ENCODE results near the gene DNAJC15. TPM values are rescaled to one million over a fixed set of nuclear protein-coding genes. Genes with fewer than 3 reads are reported as not detected.

The DNAJC15 gene
- total and polyA plus RNA-seq, 2 donors (not counting 1 experiment from before 2014, with no cell fraction given) = 18.5 to 34.6 TPM

DNA sequence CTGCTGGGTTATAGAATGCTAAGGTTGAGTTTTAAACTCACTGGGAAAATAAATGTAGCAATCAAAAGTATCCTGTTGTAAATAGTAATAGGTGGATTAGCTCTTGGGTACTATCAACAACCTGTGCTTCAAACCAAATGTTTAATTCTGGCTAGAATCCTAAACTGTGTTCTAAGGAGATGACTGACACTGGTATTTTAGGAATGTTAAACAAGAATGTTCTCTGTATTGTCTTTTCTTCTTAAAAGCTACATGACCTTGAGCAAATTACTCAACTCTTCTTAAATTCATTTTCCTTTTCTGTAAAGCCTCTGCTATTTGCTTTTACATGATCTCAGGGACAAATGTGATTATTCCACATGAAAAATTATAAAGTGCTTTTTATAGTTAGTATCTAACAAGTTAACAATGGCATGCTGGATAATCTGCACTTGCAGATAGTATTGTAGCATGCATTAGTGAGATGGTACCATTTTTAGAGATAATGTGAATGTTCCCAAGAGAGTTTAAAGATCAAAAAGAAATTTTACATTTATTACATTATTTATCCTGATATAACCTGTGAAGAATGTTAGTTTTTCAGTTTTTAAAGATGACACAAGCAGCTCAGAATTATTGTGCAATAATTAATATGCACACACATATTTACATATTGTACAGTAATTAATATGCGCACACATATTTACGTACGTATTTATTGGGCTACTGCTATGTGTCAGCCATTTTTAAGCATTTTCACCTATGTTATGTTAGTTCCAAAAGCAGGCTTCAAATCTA lies 17.7 kb upstream of the DNAJC15 start:
- Histone ChIP-seq H3K36me3 (ENCODE audit: control insufficient read depth, insufficient read depth, low read length) (no peaks in the 10 kb centered on the region), H3K27ac (ENCODE audit: insufficient read depth, low read length) (no peak overlapping the region), H3K4me1 (ENCODE audit: control insufficient read depth, extremely low read depth, insufficient read depth, low read length) (peaks cover 10% of the 10 kb centered on the region), H2AFZ (ENCODE audit: low read length) (no peak overlapping the region), H3K79me2 (ENCODE audit: control insufficient read depth, insufficient read depth, low read length) (no peaks in the 10 kb centered on the region), H4K20me1 (ENCODE audit: control insufficient read depth, extremely low read depth, insufficient read depth, low read length) (no peaks in the 10 kb centered on the region), H3K4me2 (ENCODE audit: extremely low read depth, insufficient read depth, low read length) (peak overlapping the region; percentile 23), H3K4me3 (replicated peaks in 1 of 4; ENCODE audit: control extremely low read depth in 1 of 4, insufficient read depth in 1 of 4, low read depth in 3 of 4, low read length in 4 of 4) (no peak overlapping the region), H3K27me3 (ENCODE audit: control insufficient read depth, insufficient read depth, low read length) (no peaks in the 10 kb centered on the region), H3K9me3 (ENCODE audit: control insufficient read depth, insufficient read depth, low read depth, low read length) (no peaks in the 10 kb centered on the region), H3K9ac (ENCODE audit: insufficient read depth, low read length) (no peak overlapping the region)
- peak; percentile 14 to 66 for DNase-seq (ENCODE audit: low read depth in 2 of 2)
- no peak for TF ChIP-seq EZH2 (IDR thresholded peaks at IDR 0.05; ENCODE audit: low read length, missing control alignments)
- no peak for TF ChIP-seq CTCF (conservative IDR thresholded peaks at IDR 0.05 in 1 of 2, IDR thresholded peaks at IDR 0.05 in 1 of 2; ENCODE audit: low read depth in 1 of 2, low read length in 2 of 2)

GRCh38 chr13:43006893-43007631 lies 16.3 kb upstream of the DNAJC15 start:
- Histone ChIP-seq H3K79me2 (ENCODE audit: control insufficient read depth, insufficient read depth, low read length) (no peaks in the 10 kb centered on the region), H4K20me1 (ENCODE audit: control insufficient read depth, extremely low read depth, insufficient read depth, low read length) (no peaks in the 10 kb centered on the region), H3K4me1 (ENCODE audit: control insufficient read depth, extremely low read depth, insufficient read depth, low read length) (peaks cover 10% of the 10 kb centered on the region), H3K4me3 (replicated peaks in 1 of 4; ENCODE audit: control extremely low read depth in 1 of 4, insufficient read depth in 1 of 4, low read depth in 3 of 4, low read length in 4 of 4) (no peak overlapping the region), H3K36me3 (ENCODE audit: control insufficient read depth, insufficient read depth, low read length) (no peaks in the 10 kb centered on the region), H3K27me3 (ENCODE audit: control insufficient read depth, insufficient read depth, low read length) (no peaks in the 10 kb centered on the region), H3K27ac (ENCODE audit: insufficient read depth, low read length) (no peak overlapping the region), H2AFZ (ENCODE audit: low read length) (no peak overlapping the region), H3K4me2 (ENCODE audit: extremely low read depth, insufficient read depth, low read length) (no peak overlapping the region), H3K9ac (ENCODE audit: insufficient read depth, low read length) (no peak overlapping the region), H3K9me3 (ENCODE audit: control insufficient read depth, insufficient read depth, low read depth, low read length) (no peaks in the 10 kb centered on the region)
- DNase-seq (ENCODE audit: low read depth in 2 of 2) = peak; percentile 52 to 81
- TF ChIP-seq EZH2 (IDR thresholded peaks at IDR 0.05; ENCODE audit: low read length, missing control alignments) (no peak), CTCF (conservative IDR thresholded peaks at IDR 0.05 in 1 of 2, IDR thresholded peaks at IDR 0.05 in 1 of 2; ENCODE audit: low read depth in 1 of 2, low read length in 2 of 2) (no peak)

GRCh38 chr13:43008596-43008995 lies 14.8 kb upstream of the DNAJC15 start:
- no peak for TF ChIP-seq CTCF (conservative IDR thresholded peaks at IDR 0.05 in 1 of 2, IDR thresholded peaks at IDR 0.05 in 1 of 2; ENCODE audit: low read depth in 1 of 2, low read length in 2 of 2)
- TF ChIP-seq EZH2 (IDR thresholded peaks at IDR 0.05; ENCODE audit: low read length, missing control alignments) = no peak

More at GRCh38 chr13:43008596-43008995, 14.8 kb upstream of the DNAJC15 start:
- peak in 1 of 2 donors; percentile 33 for DNase-seq (ENCODE audit: low read depth in 2 of 2)
- no peaks in the 10 kb centered on the region for H3K36me3 ChIP-seq (ENCODE audit: control insufficient read depth, insufficient read depth, low read length)
- no peak overlapping the region for H3K27ac ChIP-seq (ENCODE audit: insufficient read depth, low read length)
- peaks cover 10% of the 10 kb centered on the region for H3K4me1 ChIP-seq (ENCODE audit: control insufficient read depth, extremely low read depth, insufficient read depth, low read length)
- no peaks in the 10 kb centered on the region for H3K79me2 ChIP-seq (ENCODE audit: control insufficient read depth, insufficient read depth, low read length)
- no peak overlapping the region for H2AFZ ChIP-seq (ENCODE audit: low read length)
- no peaks in the 10 kb centered on the region for H3K9me3 ChIP-seq (ENCODE audit: control insufficient read depth, insufficient read depth, low read depth, low read length)
- no peaks in the 10 kb centered on the region for H4K20me1 ChIP-seq (ENCODE audit: control insufficient read depth, extremely low read depth, insufficient read depth, low read length)
- H3K4me2 ChIP-seq (ENCODE audit: extremely low read depth, insufficient read depth, low read length) = no peak overlapping the region
- no peak overlapping the region for H3K9ac ChIP-seq (ENCODE audit: insufficient read depth, low read length)
- H3K4me3 ChIP-seq (replicated peaks in 1 of 4; ENCODE audit: control extremely low read depth in 1 of 4, insufficient read depth in 1 of 4, low read depth in 3 of 4, low read length in 4 of 4) = no peak overlapping the region
- no peaks in the 10 kb centered on the region for H3K27me3 ChIP-seq (ENCODE audit: control insufficient read depth, insufficient read depth, low read length)

Data from fibroblast of lung (primary cell).